Stimulated activated CD8-positive, alpha-beta memory T cell treated with anti-CD3 and anti-CD28 coated beads, Interleukin-7, amount 100 ng/mL, for 48 hours (primary cell): Measurements from ENCODE around the gene MTA1.

Source experiments
- DNase-seq, 2 donors: peaks; one replicate each; pipeline ENCODE4 v3.0.0-alpha.2; 2020; ENCODE audit warnings: low read depth in 1 of 2; ENCODE audit errors: extremely low read depth in 1 of 2

MTA1 gene

DNA sequence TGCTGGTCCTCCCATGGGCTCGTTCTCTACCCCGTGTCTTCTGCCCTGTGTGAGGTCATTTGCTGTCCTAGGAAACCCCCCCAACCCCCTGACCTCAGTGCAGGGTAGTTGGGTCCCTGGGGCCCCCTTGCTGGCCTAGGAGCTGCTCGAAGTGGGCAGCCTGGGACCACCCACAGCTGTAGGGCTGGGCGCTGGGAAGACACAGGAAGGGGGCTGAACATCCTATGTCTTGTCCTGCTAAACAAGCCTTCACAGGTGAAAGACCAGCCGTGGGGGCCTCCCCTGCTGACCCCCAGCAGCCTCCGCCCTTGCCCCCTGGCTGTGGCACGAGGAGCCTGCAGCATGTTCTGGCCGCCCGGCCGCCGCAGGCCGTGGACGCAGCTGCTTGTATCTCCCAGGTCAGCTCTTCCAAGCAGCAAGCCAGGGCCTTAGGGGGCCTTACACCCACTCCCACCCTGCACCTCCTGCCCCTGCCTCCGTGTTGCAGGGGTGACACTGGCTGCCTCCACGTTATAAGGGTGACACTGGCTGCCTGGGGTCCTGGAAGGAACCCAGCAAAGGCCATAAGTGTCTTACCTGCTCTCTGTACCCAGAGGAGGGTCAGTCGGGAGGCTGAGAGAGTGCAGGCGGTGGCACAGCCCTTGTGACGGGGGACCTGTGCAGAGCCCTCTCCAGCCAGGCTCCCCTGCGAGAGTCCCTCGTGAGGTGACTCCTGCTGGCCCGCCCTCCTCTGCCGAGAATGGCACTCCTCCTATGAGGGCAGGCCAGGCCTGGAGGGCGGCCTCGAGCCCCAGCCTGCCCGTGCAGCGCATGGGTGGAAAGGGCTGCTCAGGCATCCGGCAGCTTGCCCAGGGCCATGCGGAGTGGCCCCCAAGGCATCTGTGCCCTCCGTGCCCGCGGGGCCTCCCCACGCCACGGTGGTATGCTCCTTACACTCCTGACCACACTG is 32.8 kb upstream of the MTA1 start:
- no peak for DNase-seq

- DNase-seq, result no peak
These were observed 32.1 kb upstream of the MTA1 start for GRCh38 chr14:105387530-105387922.

DNA sequence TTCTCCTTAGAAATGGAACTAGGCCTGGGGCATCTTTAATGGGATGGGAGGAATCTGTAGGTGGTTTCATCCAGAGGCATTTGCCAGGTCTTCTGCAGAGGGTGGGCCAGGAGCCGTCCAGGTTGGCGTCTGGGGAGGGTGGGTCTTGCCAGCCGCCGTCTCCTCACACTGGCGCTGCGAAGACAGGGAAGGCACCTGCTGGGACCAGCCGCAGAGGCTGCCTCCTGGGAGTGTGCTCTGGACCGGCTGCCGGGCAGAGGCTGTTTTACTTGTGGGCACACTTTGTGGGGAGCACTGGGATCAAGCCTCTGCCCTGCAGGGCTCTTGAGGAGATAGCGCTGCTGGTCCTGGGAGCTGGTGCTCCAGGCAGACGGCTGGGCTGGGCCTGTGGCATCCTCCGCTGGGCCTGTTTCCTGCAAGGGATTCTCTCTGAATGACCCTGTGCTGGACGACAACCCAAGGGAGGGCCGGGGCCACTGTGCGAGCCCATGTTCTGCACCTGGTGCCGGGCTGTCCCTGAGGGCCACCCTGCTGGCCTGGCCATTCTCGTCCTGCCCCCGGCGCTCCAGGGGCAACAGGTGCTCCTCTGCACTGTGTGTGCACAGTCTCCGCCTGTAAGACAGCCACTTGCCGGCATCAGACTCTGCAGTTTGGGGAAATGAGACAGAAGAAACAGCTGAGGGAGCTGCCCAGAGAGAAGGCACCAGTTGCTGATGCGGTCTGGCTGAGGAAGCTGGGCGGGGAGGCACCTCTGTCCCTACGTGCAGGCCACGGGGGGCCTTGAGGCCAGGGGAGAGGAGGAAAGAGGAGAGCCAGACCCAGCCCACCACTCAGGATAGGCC is 31.3 kb upstream of the MTA1 start:
- no peak for DNase-seq

DNA sequence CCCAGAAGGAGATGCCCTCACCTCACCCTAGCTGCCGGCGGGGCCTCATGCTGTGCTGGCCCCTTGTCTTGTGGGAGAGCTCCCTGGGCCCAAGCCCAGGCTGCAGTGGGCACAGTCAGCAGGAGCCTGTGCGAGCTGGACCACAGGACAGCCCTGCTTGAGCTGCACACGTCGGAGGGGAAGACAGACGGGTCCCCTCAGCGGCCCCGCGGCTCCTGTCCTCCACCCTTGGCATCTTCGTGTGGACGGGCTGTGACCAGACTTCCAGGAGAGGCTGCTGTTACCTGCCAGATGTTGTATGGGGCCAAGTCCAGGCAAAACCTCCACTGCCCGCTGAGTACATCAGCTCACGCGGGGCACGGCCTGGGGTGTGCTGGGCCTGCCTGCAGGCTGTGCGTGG is 30.7 kb upstream of the MTA1 start:
- DNase-seq, result no peak

- DNase-seq, result no peak
These were observed 30.1 kb upstream of the MTA1 start for GRCh38 chr14:105389534-105389933.

GRCh38 chr14:105389976-105390848 is 29.4 kb upstream of the MTA1 start:
- DNase-seq, result no peak

- DNase-seq, result no peak
These were observed 28.7 kb upstream of the MTA1 start for GRCh38 chr14:105390849-105391500.

GRCh38 chr14:105391541-105391940 is 28.1 kb upstream of the MTA1 start:
- no peak for DNase-seq

DNA sequence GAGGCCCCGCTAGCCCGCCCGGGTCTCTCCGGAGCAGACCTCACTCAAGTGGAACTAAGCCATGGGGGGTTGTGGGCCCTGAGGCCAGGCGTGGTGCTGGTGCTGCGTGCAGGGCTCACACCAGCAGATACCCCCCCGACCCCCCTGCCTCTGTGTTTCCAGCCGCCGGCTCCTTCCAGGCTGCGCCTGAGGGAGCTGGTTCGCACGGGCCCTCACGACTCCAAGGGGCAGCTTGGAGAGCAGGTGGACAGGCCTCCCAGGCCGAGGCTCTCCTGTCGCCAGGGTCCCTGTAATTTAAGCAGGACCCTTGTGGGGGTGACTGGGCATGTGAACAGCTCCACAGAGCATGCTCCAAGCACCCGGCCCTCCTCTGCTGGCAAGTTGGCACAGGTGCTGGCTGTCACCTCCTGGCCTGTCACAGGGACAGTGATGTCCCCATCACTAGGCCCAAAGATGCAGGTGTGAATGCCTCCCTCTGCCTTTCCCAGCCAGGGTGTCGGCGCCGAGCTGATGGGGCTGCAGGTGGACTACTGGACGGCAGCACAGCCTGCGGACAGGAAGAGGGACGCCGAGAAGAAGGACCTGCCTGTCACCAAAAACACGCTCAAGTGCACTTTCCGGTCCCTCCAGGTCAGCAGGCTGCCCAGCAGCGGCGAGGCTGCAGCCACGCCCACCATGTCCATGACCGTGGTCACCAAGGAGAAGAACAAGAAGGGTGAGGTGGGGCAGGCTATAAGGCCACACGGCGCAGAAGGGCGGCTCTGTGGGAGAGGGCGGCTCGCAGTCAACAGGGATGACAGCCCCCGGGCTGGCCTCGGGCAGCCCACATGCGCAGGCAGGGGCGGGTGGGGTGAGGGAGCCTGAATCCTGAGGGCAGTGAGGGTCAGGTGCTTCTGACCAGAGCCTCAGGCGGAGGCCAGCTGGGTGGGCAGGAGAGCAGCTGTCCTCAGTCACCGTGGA is 27.2 kb upstream of the MTA1 start:
- no peak for DNase-seq

GRCh38 chr14:105393151-105393550 is 26.5 kb upstream of the MTA1 start:
- no peak for DNase-seq

- DNase-seq, result no peak
These were observed 24.7 kb upstream of the MTA1 start for GRCh38 chr14:105394714-105395537.

DNA sequence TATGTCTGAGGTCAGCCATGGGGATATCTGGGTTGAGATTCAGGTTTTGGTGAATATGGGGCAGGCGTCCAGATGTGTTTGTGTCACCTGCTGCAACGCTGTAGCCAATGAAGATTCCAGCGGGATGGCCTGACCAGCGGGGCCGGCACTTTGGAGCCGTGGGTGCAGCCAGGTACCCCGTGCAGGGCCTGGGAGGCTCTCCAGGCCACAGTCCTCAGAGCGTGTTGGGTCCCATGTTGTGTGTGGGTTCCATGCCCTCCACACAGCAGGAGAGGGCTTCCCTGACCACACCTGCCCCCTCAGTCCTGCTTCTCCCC is 24.1 kb upstream of the MTA1 start:
- no peak for DNase-seq

DNA sequence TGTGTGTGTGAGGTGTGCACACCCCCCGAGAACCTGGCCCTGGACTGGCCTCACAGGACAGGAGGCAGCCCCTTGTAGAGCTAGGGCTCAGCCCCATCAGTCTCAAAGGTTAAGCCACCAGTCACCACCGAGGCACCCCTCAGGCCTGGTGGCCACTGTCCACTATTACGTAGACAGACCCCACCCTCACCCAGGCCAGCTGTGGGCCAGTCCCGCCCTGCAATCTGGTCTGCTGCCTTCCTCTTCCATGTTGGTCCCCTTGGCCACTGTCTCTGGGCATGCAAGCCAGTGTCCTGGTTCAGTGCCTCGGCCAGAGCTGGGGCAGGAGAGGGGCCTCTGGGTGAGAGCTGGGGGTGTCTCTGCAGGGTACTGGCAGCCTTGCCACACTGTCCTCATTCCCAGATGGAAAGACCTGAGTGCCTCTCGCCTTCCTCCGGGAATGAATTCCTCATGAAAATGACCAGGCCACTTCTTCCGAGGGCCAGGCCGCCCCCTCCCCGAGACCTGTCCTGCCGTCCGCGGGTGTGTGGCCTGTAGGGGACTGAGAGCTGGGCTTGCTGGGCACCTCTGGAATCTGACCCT is 22.2 kb upstream of the MTA1 start:
- no peak for DNase-seq

- DNase-seq, result peak; percentile 88 to 90
These were observed 21.4 kb upstream of the MTA1 start, which contains the start of gene TEX22 for GRCh38 chr14:105398044-105398725. TEX22 (plus strand) TSS chr14:105398538; CDS start chr14:105399341, 803 bp downstream.

GRCh38 chr14:105398726-105399465 is 20.7 kb upstream of the MTA1 start:
- peak in 1 of 2 donors; percentile 33 for DNase-seq

DNA sequence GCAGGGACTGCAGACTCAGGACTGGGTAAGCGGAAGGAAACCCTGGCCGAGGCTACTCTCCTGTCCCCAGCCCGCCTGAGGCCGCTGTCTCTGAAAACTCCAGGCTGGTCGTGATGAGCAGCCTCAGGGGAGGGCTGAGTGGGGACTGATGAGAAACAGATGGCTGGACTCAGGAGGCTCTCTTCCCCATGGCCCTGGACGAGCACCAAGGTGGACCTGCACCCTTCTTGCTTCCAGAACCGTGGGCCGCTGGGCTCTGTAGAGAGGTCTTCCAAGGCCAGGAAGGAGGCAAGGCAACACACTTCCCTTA is 20.2 kb upstream of the MTA1 start:
- no peak for DNase-seq

DNA sequence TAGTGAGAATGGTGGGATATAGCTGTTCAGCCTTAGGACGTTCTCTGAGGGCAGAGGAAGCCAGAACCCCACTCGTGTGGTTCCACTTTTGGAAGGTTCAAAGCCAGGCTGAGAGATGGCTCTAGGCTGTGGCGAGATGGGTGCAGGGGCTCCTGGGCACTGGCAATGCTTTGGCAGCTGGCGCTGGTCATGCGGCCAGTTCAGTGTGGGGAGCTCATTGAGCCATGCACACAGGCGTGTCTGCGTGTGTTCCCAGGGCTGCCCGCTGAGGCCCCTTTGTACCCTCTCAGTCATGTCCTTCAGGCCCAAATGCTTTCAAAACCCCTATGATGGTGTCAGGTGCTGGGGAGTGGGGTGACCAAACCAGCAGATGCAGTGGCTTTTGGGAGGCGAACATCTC is 19.6 kb upstream of the MTA1 start:
- DNase-seq, result no peak
